Amniotic stem cell (primary cell): Measurements from ENCODE around the gene LTBP4.
"Not testable (repeated sequence)": the region's sequence is repeated elsewhere in the genome, so short reads cannot be mapped to it uniquely, and the experiment has no call there.

ENCODE experiments used
- DNase-seq: peaks from one replicate; lab custom pipeline; 2025; lab: John Stamatoyannopoulos, UW

The LTBP4 gene

GRCh38 chr19:40629346-40629745, 28.2 kb downstream of the LTBP4 start:
- DNase-seq = no peak

DNA sequence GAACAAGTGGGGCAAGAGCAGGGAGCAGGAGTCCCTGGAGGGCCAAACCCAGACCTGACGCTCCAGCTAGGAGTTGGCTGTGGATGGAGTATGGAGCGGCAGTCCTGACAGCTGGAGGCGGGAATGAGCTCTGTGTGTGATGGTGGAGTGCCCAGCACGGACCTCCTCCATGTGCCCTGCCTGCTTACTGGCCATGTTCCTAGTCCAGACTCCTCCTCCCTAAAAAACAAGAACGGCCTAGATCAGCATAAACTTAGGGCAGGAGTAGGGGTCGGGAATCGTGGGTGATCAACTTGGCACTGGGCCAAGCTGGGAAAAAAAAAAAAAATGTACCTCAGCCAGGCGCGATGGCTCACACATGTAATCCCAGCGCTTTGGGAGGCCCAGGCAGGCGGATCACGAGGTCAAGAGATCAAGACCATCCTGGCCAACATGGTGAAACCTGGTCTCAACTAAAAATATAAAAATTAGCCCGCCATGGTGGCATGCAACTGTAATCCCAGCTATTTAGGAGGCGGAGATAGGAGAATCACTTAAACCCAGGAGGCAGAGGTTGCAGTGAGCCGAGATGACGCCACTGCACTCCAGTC, 29.5 kb downstream of the LTBP4 start:
- DNase-seq = no peak

DNA sequence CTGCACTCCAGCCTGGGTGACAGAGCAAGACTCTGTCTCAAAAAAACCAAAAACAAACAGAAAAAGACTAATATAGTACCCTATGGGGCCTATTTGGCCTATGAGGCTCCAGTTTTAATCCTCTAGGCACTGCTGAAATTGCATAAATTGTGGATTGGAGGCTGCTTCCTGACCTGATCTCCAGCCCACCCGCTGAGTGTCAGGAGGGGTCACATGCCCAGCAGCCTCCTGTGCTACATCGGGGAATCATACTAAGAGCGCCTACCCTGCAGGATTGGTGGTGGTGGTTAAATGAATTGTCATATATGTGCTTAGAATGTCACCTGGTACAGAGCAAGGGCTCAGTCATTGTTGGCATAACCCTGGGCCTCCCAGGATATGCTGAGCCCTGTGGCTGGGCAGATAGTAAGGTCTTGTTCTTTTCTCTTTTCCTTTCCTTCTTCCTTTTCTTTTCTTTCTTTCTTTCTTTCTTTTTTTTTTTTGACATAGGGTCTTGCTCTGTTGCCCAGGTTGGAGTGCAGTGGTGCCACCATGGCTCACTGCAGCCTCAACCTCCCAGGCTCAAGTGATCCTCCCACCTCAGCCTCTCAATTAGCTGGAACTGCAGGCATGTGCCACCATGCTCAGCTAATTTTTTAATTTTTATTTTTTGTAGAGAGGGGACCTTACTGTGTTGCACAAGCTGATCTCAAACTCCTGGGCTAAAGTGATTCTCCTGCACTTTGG, 31.3 kb downstream of the LTBP4 start:
- no peak for DNase-seq

- DNase-seq = peak; percentile 33
These were observed 32.0 kb downstream of the LTBP4 start for GRCh38 chr19:40633207-40633606.

GRCh38 chr19:40638327-40638726, 37.2 kb downstream of the LTBP4 start:
- no peak for DNase-seq

GRCh38 chr19:40639638-40639982, 38.4 kb downstream of the LTBP4 start:
- no peak for DNase-seq

DNA sequence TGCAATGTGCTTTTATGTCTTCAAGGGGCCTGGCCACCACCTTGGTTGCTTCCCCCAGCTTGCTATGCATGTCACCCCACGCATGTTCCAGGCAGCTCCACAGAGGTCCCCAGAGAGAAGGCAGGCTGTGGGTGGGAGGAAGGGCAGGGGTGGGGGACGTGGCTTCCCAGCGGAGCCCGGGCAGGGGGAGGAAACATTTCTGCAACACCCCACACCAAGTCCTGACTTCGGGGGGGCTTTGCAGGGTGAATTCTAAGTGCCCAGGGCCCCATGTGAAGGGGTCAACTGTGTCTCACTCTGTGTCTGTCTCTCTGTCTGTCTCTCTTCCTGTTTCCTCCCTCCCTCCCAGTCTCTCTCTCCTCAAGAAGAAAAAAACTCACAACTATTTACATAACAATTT, 39.6 kb downstream of the LTBP4 start:
- no peak for DNase-seq

DNA sequence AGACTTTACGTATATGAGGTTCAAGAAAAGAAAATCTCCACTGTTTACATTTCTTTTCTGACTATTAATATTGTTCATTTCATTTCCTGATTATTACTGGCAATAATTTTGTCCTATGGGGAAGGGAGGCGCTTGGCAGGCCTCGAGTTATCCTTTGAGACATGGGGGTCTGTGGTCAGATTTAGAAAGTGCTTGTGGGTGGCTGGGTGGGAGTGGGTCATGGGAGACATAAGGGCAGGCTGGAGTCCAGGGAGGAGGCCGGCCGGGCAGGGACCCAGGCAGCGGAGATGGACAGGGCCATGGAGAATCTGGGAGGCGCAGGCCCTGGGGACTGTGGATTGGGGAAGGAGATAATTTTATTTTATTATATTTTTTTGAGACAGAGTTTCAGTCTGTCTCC, 40.1 kb downstream of the LTBP4 start:
- no peak for DNase-seq

DNA sequence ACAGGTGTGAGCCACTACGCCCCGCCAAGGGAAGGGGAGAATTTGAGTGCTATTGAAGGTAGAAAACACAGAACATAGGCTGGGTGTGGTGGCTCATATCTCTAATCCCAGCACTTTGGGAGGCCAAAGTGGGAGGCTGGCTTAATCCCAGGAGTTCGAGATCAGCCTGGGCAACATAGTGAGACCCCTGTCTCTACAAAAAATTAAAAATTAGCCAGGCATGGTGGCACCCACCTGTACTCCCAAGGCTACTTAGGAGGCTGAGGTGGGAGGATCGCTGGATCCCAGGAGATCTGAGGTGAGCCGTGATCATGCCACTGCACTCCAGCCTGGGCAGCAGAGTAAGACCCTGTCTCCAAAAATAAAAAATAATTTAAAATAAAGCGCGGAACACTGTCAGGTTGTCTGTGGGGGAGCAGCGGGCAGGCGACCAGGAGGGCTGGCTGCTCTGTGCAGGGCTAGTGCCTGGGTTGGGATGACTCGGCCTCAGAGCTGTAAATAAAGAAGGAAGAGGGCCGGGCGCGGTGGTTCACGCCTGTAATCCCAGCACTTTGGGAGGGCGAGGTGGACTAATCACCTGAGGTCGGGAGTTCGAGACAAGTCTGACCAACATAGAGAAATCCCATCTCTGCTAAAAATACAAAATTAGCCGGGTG, 41.0 kb downstream of the LTBP4 start:
- DNase-seq = no peak

DNA sequence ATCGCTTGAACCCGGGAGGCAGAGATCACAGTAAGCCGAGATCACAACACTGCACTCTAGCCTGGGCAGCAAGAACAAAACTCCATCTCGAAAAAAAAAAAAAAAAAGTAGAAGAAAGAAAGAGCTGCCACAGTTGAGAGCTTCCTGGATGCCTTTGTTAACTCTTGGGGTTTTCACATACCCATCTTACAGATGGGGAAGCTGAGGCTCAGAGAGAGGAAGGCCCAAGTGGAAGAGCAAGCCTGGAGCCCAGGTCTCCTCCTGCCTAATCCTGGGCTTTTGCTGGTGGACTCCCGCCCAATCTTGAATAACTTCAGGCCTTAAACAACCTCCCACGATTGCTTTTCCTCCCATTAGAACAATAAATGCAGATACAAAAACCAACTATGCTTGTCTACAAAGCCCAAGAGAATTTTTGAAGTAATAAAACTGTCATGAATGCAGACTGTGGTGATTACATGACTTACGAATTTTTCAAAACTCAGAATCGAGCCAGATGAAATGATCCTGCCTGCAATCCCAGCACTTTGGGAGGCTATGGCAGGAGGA, 41.7 kb downstream of the LTBP4 start:
- DNase-seq = no peak

DNA sequence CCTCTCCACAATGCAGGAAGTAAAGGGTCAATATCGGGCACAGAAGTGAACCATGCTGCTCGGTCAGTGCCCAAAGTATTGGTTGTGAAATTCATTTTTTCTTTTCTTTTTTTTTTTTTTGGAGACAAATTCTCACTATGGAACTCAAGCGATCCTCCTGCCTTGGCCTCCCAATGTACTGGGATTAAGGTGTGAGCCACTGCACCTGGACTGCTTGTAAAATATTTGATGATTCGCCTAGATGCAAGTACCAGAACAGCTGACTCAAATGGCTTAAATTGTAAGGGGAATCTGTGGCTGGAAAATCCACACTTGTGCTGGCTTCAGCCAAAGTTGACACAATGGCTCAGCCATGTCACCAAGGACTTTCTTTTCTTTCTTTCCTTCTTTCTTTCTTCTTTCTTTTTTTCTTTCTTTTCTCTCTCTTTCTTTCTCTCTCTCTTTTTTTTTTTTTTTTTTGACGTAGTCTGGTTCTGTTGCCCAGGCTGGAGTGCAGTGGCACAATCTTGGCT, 45.6 kb downstream of the LTBP4 start:
- DNase-seq = no peak

DNA sequence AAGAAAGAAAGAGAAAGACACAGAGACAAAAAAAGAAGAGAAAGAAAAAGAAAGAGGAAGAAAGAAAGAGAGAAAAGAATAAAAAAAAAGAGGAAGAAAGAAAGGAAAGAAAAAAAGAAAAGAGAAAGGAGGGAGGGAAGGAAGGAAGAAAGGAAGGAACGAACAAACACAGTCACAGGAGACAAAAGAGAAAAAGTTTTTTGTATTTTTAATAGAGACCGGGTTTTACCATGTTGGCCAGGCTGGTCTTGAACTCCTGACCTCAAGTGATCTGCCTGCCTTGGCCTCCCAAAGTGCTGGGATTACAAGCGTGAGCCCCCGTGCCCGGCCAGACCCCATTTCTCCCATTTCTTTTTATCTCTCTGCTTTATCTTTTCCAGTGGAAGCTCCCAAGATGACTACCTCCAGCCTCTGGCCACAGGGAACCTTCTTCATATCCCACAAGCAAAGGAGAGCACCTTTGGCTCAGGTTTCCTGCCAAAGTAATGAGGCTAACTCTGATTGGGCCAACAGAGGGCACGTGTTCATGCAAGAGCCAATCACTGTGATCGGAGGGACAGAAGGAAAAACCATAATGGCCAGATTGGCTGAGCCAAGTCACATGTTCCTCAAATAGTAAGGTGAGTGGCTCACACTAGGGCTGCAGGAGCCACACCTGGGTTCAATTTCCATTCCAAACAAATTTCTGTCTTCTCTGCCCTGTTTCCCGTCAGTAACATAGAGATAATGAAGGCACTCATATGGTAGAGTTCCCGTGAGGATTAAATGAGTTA, 48.9 kb downstream of the LTBP4 start:
- not testable (repeated sequence) for DNase-seq

DNA sequence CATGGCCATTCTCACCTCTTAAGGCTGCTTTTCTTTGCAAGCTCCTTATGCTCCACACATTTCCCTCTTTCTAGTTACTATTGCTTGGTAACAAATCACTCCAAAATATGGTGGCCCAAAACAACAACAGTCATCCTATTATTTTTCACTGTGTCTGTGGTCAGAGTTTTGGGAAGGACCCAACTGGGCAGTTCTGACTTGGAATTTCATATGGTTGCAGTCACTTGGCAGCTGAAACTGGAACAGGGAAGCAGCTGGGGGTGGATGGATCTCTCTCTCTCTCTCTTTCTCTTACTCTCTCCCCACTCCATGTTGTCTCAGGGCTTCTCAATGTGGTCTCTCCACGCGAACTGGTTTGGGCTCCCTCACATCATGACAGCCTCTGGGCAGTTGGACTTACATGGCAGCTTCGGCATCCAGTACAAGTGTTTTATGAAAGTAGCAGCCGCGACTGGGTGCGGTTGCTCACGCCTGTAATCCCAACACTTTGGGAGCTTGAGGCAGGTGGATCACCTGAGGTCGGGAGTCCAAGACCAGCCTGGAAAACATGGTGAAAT, 49.7 kb downstream of the LTBP4 start:
- no peak for DNase-seq

GRCh38 chr19:40652303-40652702, 51.1 kb downstream of the LTBP4 start:
- DNase-seq = not testable (repeated sequence)

- DNase-seq = not testable (repeated sequence)
These were observed 54.5 kb downstream of the LTBP4 start for GRCh38 chr19:40655684-40656083.

DNA sequence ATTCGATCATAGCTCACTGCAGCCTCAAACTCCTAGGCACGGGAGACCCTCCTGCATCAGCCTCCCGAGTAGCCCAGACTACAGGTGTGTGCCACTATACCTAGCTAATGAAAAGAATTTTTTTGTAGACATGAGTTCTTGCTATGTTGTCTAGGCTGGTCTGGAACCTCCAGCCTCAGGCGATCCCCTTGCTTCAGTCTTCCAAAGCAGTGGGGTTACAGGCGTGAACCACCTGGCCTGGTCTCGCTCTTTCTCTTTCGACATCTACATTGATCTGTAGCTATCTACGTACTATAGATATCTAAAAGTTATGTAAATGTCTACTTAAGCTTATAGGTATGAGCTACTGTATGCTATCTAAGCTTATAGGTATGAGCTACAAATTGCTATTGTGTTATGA, 56.9 kb downstream of the LTBP4 start:
- DNase-seq = no peak

GRCh38 chr19:40659116-40659515, 57.9 kb downstream of the LTBP4 start:
- DNase-seq = no peak

GRCh38 chr19:40659566-40659965, 58.4 kb downstream of the LTBP4 start:
- DNase-seq = no peak

DNA sequence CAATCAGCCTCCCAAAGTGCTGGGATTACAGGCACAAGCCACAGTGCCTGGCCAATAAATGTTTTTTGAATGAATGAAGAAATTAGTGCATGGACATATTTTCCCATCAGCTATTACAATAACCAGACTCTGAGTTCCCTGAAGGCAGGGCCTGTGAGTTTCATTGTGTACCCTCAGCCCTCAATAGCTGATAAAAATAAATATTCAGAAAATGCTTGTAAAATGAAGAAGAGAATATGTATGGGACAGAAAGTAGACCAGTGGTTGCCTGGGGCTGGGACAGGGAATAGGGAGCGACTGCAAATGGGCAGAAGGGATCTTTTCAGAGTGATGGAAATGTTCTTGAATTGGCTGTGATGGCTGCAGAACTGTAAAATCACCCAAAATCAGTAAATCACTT, 60.4 kb downstream of the LTBP4 start:
- no peak for DNase-seq

DNA sequence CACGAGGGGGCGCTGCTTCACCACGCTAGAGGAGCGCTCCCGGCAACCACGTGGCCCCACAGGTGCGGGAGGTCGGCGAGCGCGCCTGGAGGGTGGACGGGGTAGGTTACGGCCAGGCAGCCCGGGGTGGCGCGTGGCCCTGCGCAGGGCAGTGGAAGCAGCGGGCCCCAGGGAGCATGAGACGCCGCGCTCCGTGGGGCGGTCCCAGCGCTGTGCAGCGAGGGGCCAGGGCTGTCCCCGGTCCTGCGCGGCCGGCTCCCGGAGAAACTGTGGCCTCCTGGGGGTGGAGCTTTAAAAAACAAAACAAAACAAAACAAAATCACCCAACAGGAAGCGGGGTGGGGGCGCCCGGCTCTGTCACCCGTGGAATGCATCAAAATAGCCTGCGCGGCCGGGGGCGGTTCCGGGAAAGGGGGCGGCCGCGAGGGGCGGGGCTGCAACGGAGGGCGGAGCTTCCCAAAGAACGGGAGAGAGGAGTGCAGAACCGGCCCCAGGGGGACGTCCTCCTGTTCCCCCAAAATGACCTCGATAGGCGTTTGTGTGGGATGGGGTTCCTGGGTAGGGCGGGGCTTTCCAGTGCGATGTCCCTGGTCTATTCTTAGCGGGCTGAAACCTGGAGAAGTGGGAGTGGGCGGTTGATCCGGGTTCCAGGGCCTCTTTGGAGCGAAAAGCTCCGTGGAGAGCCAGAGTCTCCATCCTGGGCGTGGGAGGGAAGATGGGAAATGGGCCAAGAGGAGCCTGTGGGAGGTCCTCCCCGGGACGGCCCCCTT, 61.9 kb downstream of the LTBP4 start:
- DNase-seq = peak; percentile 69
